Peyer's patch (tissue), 4 donors: ENCODE data around the gene PDZD7.

Source experiments
- POLR2A ChIP-seq, 2 donors: fragments of 450-650 bp; IDR thresholded peaks; one replicate each; pipeline ENCODE4 v1.5.1; 2017; ENCODE audit warnings: antibody characterized with exemption in 2 of 2, mild to moderate bottlenecking in 2 of 2, moderate library complexity in 2 of 2
- TF ChIP-seq, protein P1 (sequence below), 6 experiments: fragments of 450-650 bp in 4 of 6; fragments of 200-600 bp in 2 of 6; sonication (generic) in 1 of 6; IDR thresholded peaks; one replicate each; pipeline ENCODE4 v1.5.1; 2017 to 2019; ENCODE audit warnings: antibody characterized with exemption in 6 of 6, mild to moderate bottlenecking in 3 of 6, moderate library complexity in 1 of 6

DNA sequence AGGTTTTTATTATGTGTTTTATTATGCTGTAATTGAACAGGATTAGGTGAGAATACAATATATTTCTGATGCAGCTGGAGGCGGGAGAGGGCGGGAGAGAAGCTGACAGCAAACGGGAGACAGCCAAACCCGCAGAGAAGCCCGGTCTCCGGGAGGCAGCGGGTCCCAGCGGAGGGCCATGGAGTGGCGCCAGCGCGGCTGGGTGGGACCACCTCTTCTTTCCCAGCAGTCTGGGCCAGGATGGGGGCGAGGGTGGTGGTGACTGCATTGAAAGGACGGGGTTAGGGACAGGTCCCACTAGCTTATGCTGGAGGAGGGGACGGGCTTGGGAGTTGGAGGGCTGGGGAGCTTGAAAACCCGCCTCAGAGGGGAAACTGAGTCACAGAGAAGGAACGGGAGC, 16.3 kb upstream of the PDZD7 start:
- TF ChIP-seq, protein P1, sequence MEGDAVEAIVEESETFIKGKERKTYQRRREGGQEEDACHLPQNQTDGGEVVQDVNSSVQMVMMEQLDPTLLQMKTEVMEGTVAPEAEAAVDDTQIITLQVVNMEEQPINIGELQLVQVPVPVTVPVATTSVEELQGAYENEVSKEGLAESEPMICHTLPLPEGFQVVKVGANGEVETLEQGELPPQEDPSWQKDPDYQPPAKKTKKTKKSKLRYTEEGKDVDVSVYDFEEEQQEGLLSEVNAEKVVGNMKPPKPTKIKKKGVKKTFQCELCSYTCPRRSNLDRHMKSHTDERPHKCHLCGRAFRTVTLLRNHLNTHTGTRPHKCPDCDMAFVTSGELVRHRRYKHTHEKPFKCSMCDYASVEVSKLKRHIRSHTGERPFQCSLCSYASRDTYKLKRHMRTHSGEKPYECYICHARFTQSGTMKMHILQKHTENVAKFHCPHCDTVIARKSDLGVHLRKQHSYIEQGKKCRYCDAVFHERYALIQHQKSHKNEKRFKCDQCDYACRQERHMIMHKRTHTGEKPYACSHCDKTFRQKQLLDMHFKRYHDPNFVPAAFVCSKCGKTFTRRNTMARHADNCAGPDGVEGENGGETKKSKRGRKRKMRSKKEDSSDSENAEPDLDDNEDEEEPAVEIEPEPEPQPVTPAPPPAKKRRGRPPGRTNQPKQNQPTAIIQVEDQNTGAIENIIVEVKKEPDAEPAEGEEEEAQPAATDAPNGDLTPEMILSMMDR (IDR thresholded peaks at IDR 0.05) = no peak
- TF ChIP-seq POLR2A (IDR thresholded peaks at IDR 0.05) = no peak
